ENCODE data around the gene MPV17. TPM values are rescaled to one million over a fixed set of nuclear protein-coding genes. Genes with fewer than 3 reads are reported as not detected.
"Not testable (repeated sequence)": the region's sequence is repeated elsewhere in the genome, so short reads cannot be mapped to it uniquely, and the experiment has no call there.

MPV17 gene
- total RNA-seq, 1 experiment from 2014 or later = 59.4 TPM

DNA sequence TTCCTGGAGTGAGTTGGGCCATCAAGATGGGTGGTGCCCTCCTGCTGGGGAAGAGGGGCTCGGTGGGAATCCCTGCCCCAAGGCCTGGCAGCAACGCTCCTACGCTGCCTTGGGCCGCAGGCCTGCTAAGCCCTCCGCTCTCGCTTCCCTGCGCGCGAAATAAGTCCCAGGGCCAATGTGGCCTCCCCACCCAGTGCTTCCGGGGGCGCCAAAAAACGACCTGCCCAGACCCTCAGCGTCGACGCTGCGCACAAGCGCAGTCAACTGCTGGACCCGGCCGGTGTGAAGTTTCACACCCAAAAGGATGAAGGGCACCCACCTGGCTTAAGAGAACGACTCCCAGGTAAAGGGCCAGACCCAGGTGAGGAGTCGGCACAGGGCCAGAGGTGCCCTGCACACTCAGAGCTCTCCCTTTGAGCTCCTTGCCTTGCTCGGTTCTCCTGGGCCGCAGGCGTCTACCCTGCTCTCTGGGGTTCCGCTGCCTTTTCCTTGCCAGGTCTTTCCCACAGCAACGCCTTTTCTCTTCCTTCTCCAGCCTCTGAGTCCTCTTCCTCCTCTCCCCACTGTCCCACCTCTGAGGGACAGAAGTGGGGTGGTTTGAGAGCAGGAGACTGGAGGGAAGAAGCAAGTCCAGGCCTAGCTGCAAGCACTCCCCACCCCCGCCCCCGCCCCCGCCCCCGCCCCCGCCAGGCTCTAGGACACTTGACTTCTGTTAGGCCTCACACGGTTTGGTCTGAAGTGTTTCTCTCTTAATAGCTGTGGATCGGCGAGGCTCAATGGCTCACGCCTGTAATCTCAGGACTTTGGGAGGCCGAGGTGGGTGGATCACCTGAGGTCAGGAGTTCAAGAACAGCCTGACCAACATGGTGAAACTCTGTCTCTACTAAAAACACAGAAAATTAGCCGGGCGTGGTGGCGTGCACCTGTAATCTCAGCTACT is 47.4 kb downstream of the MPV17 start, which contains the start of gene DNAJC5G:
Gene DNAJC5G, plus strand, starts transcription at position 223 of the 940 bp plus-strand sequence. CDS start 1,296 bp downstream, outside the sequence.
- no peaks in the 10 kb centered on the region for H3K4me1 ChIP-seq (ENCODE audit: insufficient read depth, low read length)
- Mint-ChIP-seq H3K9me3 (no peaks in the 10 kb centered on the region), H3K4me3 (no peak within 1 kb of the TSS), H3K27ac (no peak within 1 kb of the TSS; a peak in 1 of 7 replicates), H3K4me1 (peaks cover 11 to 24% of the 10 kb centered on the region in 2 experiments), H3K36me3 (ENCODE audit: insufficient read depth in 1 of 3, low read depth in 3 of 3) (no peaks in the 10 kb centered on the region), H3K27me3 (ENCODE audit: low read depth) (peaks cover 50% of the 10 kb centered on the region)
- TF ChIP-seq, protein P1, sequence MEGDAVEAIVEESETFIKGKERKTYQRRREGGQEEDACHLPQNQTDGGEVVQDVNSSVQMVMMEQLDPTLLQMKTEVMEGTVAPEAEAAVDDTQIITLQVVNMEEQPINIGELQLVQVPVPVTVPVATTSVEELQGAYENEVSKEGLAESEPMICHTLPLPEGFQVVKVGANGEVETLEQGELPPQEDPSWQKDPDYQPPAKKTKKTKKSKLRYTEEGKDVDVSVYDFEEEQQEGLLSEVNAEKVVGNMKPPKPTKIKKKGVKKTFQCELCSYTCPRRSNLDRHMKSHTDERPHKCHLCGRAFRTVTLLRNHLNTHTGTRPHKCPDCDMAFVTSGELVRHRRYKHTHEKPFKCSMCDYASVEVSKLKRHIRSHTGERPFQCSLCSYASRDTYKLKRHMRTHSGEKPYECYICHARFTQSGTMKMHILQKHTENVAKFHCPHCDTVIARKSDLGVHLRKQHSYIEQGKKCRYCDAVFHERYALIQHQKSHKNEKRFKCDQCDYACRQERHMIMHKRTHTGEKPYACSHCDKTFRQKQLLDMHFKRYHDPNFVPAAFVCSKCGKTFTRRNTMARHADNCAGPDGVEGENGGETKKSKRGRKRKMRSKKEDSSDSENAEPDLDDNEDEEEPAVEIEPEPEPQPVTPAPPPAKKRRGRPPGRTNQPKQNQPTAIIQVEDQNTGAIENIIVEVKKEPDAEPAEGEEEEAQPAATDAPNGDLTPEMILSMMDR (conservative IDR thresholded peaks at IDR 0.05) = no peak
- WGBS (ENCODE audit: extremely low coverage, insufficient read length, low lambda C conversion rate) = no CpG with 5 or more reads among the region's 39 CpGs
- H2BK15ac ChIP-seq (ENCODE audit: low read depth, low read length) = no peak within 1 kb of the TSS
- no peak within 1 kb of the TSS for H3K18ac ChIP-seq (ENCODE audit: insufficient read length, low read depth, low read length)
- no peak within 1 kb of the TSS for H2BK20ac ChIP-seq (ENCODE audit: low read depth, low read length, poor library complexity, severe bottlenecking)
- no peak within 1 kb of the TSS for H4K5ac ChIP-seq (ENCODE audit: insufficient read length, low read depth, low read length)
- H2AK5ac ChIP-seq (ENCODE audit: insufficient read length, low read length) = no peak within 1 kb of the TSS
- no peak within 1 kb of the TSS for H3K14ac ChIP-seq (ENCODE audit: insufficient read depth, low read length)
- H2BK120ac ChIP-seq (ENCODE audit: low read depth, low read length, poor library complexity, severe bottlenecking) = no peak within 1 kb of the TSS
- no peaks in the 10 kb centered on the region for H3K9me3 ChIP-seq (ENCODE audit: control insufficient read depth, low read depth, low read length)
- H3K79me1 ChIP-seq (ENCODE audit: insufficient read depth, low read depth, low read length, poor library complexity, severe bottlenecking) = no peaks in the 10 kb centered on the region
- H3K4me2 ChIP-seq (ENCODE audit: insufficient read depth, insufficient read length, low read length) = no peak within 1 kb of the TSS
- H3T11ph ChIP-seq (ENCODE audit: low read length) = no peak within 1 kb of the TSS
- no peak within 1 kb of the TSS for H3K9ac ChIP-seq (ENCODE audit: extremely low read depth, insufficient read length, low read length)
- no peak for DNase-seq
- H3K27ac ChIP-seq (ENCODE audit: insufficient read length, low read depth, low read length) = no peak within 1 kb of the TSS
- no peak within 1 kb of the TSS for H3K23ac ChIP-seq (ENCODE audit: insufficient read length, low read depth, low read length)
- no peak within 1 kb of the TSS for H3K4ac ChIP-seq (ENCODE audit: low read depth, low read length)
- H3K23me2 ChIP-seq (ENCODE audit: insufficient read length, low read depth, low read length, poor library complexity, severe bottlenecking) = no peaks in the 10 kb centered on the region
- no peak within 1 kb of the TSS for H2AFZ ChIP-seq (ENCODE audit: low read length)
- H4K91ac ChIP-seq (ENCODE audit: insufficient read length, low read depth, low read length) = no peak within 1 kb of the TSS
- no peak within 1 kb of the TSS for H2BK5ac ChIP-seq (ENCODE audit: insufficient read length, low read length)
- no peaks in the 10 kb centered on the region for H3K79me2 ChIP-seq (ENCODE audit: insufficient read depth, low read length)
- no peak within 1 kb of the TSS for H2BK12ac ChIP-seq (ENCODE audit: insufficient read length, low read depth, low read length)
- no peaks in the 10 kb centered on the region for H4K20me1 ChIP-seq (ENCODE audit: control insufficient read depth, insufficient read depth, insufficient read length)
- H4K8ac ChIP-seq (replicated peaks; ENCODE audit: insufficient read length, low read depth, low read length) = no peak within 1 kb of the TSS
- no peak within 1 kb of the TSS for H3K56ac ChIP-seq (ENCODE audit: insufficient read length, low read depth, low read length)
- H3K27me3 ChIP-seq (ENCODE audit: insufficient read depth, low read length) = no peaks in the 10 kb centered on the region

- not testable (repeated sequence) for H3K18ac ChIP-seq (ENCODE audit: insufficient read length, low read depth, low read length); H3K4ac ChIP-seq (ENCODE audit: low read depth, low read length); H2AFZ ChIP-seq (ENCODE audit: low read length); H3K79me1 ChIP-seq (ENCODE audit: insufficient read depth, low read depth, low read length, poor library complexity, severe bottlenecking); H3K27ac Mint-ChIP-seq; H3K9ac ChIP-seq (ENCODE audit: extremely low read depth, insufficient read length, low read length); H3K27me3 ChIP-seq (ENCODE audit: insufficient read depth, low read length); H4K20me1 ChIP-seq (ENCODE audit: control insufficient read depth, insufficient read depth, insufficient read length); H2BK15ac ChIP-seq (ENCODE audit: low read depth, low read length); H2AK5ac ChIP-seq (ENCODE audit: insufficient read length, low read length); H2BK120ac ChIP-seq (ENCODE audit: low read depth, low read length, poor library complexity, severe bottlenecking); H2BK12ac ChIP-seq (ENCODE audit: insufficient read length, low read depth, low read length); DNase-seq; H3K79me2 ChIP-seq (ENCODE audit: insufficient read depth, low read length); H4K8ac ChIP-seq (replicated peaks; ENCODE audit: insufficient read length, low read depth, low read length); H3K9me3 Mint-ChIP-seq; H3K4me1 ChIP-seq (ENCODE audit: insufficient read depth, low read length); H3K56ac ChIP-seq (ENCODE audit: insufficient read length, low read depth, low read length); H3K4me3 Mint-ChIP-seq; H2BK5ac ChIP-seq (ENCODE audit: insufficient read length, low read length); H3K23me2 ChIP-seq (ENCODE audit: insufficient read length, low read depth, low read length, poor library complexity, severe bottlenecking); H3T11ph ChIP-seq (ENCODE audit: low read length); H2BK20ac ChIP-seq (ENCODE audit: low read depth, low read length, poor library complexity, severe bottlenecking); H3K27ac ChIP-seq (ENCODE audit: insufficient read length, low read depth, low read length); H4K91ac ChIP-seq (ENCODE audit: insufficient read length, low read depth, low read length); H3K9me3 ChIP-seq (ENCODE audit: control insufficient read depth, low read depth, low read length); H4K5ac ChIP-seq (ENCODE audit: insufficient read length, low read depth, low read length); H3K4me2 ChIP-seq (ENCODE audit: insufficient read depth, insufficient read length, low read length); H3K23ac ChIP-seq (ENCODE audit: insufficient read length, low read depth, low read length); H3K36me3 Mint-ChIP-seq (ENCODE audit: insufficient read depth in 1 of 3, low read depth in 3 of 3); H3K14ac ChIP-seq (ENCODE audit: insufficient read depth, low read length)
- WGBS (ENCODE audit: extremely low coverage, insufficient read length, low lambda C conversion rate) = no CpG with 5 or more reads among the region's 15 CpGs
- Mint-ChIP-seq H3K4me1 (peaks cover 11 to 19% of the 10 kb centered on the region in 2 experiments), H3K27me3 (ENCODE audit: low read depth) (peaks cover 36% of the 10 kb centered on the region)
Measured at GRCh38 chr2:27272537-27273522, 50.1 kb downstream of the MPV17 start.
